Measurements from ENCODE around the gene EIF4G3.
"Not testable (repeated sequence)": the region's sequence is repeated elsewhere in the genome, so short reads cannot be mapped to it uniquely, and the experiment has no call there.

The EIF4G3 gene

DNA sequence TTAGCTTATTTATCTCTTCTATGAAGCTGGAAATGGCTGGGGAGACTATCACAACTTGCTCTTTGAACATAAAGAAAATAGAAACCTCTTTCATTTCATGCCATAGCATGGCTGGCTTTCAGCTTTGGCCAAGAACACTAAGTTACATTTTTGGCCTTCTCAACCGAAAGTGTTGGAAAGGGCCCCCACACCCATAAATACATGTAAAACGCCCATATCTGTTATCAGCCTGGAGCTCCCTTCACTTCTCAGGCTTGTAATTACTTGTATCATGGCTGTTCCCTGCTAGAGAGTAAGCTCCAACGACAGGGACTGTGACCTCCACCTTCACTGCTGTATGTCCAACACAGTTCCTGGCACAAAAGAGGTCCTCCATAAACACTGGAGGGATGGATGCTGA lies 12.7 kb upstream of the EIF4G3 start:
- Mint-ChIP-seq H3K4me3 (no peak overlapping the region), H3K27ac (no peak overlapping the region), H3K9me3 (no peaks in the 10 kb centered on the region), H3K27me3 (ENCODE audit: low read depth) (peaks cover 12% of the 10 kb centered on the region), H3K4me1 (peaks cover 18% of the 10 kb centered on the region), H3K36me3 (ENCODE audit: low read depth) (no peaks in the 10 kb centered on the region)
- TF ChIP-seq, protein P1, sequence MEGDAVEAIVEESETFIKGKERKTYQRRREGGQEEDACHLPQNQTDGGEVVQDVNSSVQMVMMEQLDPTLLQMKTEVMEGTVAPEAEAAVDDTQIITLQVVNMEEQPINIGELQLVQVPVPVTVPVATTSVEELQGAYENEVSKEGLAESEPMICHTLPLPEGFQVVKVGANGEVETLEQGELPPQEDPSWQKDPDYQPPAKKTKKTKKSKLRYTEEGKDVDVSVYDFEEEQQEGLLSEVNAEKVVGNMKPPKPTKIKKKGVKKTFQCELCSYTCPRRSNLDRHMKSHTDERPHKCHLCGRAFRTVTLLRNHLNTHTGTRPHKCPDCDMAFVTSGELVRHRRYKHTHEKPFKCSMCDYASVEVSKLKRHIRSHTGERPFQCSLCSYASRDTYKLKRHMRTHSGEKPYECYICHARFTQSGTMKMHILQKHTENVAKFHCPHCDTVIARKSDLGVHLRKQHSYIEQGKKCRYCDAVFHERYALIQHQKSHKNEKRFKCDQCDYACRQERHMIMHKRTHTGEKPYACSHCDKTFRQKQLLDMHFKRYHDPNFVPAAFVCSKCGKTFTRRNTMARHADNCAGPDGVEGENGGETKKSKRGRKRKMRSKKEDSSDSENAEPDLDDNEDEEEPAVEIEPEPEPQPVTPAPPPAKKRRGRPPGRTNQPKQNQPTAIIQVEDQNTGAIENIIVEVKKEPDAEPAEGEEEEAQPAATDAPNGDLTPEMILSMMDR (IDR thresholded peaks at IDR 0.05; ENCODE audit: unreplicated experiment in 3 of 3): no peak

GRCh38 chr1:21188235-21188634 lies 11.5 kb upstream of the EIF4G3 start:
- Mint-ChIP-seq H3K4me1 (peaks cover 18% of the 10 kb centered on the region), H3K27ac (no peak overlapping the region), H3K9me3 (no peaks in the 10 kb centered on the region), H3K4me3 (no peak overlapping the region), H3K36me3 (ENCODE audit: low read depth) (no peaks in the 10 kb centered on the region), H3K27me3 (ENCODE audit: low read depth) (peaks cover 9% of the 10 kb centered on the region)
- TF ChIP-seq, protein P1 (IDR thresholded peaks at IDR 0.05; ENCODE audit: unreplicated experiment in 3 of 3): no peak

- TF ChIP-seq, protein P1 (IDR thresholded peaks at IDR 0.05; ENCODE audit: unreplicated experiment in 3 of 3): no peak
- Mint-ChIP-seq H3K36me3 (ENCODE audit: low read depth) (no peaks in the 10 kb centered on the region), H3K4me1 (peaks cover 6% of the 10 kb centered on the region), H3K9me3 (no peaks in the 10 kb centered on the region), H3K27me3 (ENCODE audit: low read depth) (peaks cover 4% of the 10 kb centered on the region), H3K27ac (no peak overlapping the region), H3K4me3 (no peak overlapping the region)
These were observed 8.6 kb upstream of the EIF4G3 start for GRCh38 chr1:21185221-21185731.

DNA sequence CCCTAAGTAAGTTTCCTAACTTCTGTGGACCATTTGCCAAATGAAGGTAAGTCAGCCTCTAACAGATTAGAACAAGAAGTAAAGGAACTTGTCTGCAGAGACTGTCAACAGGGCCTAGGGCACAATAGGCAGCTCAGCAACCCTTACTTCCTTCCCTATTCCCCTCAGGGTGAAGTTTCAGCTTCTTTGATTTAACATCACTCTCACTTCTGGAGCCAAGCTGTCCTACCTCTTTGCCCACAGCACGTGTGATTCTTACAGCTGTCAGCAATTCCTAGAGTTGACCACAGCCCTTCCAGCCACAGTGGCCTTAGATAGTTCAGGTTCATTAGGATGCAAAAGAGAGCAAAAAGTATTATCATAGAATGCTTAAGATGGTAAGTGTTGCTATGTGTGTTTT lies 7.6 kb upstream of the EIF4G3 start:
- TF ChIP-seq, protein P1 (IDR thresholded peaks at IDR 0.05; ENCODE audit: unreplicated experiment in 3 of 3): no peak
- Mint-ChIP-seq H3K27me3 (ENCODE audit: low read depth) (peaks cover 4% of the 10 kb centered on the region), H3K27ac (no peak overlapping the region), H3K36me3 (ENCODE audit: low read depth) (no peaks in the 10 kb centered on the region), H3K4me3 (no peak overlapping the region), H3K9me3 (no peaks in the 10 kb centered on the region), H3K4me1 (peaks cover 3% of the 10 kb centered on the region)

- no peaks in the 10 kb centered on the region for H3K4me1 Mint-ChIP-seq
- peaks cover 4% of the 10 kb centered on the region for H3K27me3 Mint-ChIP-seq (ENCODE audit: low read depth)
- no peak overlapping the region for H3K27ac Mint-ChIP-seq
- no peaks in the 10 kb centered on the region for H3K9me3 Mint-ChIP-seq
- H3K4me3 Mint-ChIP-seq: no peak overlapping the region
- TF ChIP-seq, protein P1 (IDR thresholded peaks at IDR 0.05; ENCODE audit: unreplicated experiment in 3 of 3): no peak
- no peaks in the 10 kb centered on the region for H3K36me3 Mint-ChIP-seq (ENCODE audit: low read depth)
These were observed 5.6 kb upstream of the EIF4G3 start for GRCh38 chr1:21182181-21182731.

DNA sequence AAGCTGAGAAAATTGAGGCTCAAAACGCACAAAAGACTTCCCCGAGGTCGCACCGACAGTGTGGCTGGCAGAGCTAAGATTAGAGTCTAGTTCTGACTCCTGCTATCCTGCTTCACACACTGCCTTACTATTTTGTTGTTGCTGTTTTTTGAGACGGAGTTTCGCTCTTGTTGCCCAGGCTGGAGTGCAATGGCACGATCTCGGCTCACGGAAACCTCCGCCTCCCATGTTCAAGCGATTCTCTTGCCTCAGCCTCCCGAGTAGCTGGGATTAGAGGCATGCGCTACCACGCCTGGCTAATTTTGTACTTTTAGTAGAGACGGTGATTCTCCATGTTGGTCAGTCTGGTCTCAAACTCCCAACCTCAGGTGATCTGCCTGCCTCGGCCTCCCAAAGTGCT lies 1.6 kb upstream of the EIF4G3 start:
- not testable (repeated sequence) for H3K9me3 Mint-ChIP-seq; H3K27me3 Mint-ChIP-seq (ENCODE audit: low read depth); H3K36me3 Mint-ChIP-seq (ENCODE audit: low read depth)
- H3K4me3 Mint-ChIP-seq: peak overlapping the region; percentile 55 to 72 (median 68)
- peaks cover 17% of the 10 kb centered on the region for H3K4me1 Mint-ChIP-seq
- H3K27ac Mint-ChIP-seq: peak overlapping the region in 1 of 3 experiments; percentile 85

Measured in nephron (organoid).